DMS53 (cell line): ENCODE results near the gene AVL9.
"Not testable (repeated sequence)": the region's sequence is repeated elsewhere in the genome, so short reads cannot be mapped to it uniquely, and the experiment has no call there.

Experiments
- DNase-seq: peaks from one replicate; lab custom pipeline; 2025; lab: John Stamatoyannopoulos, UW

AVL9 gene

GRCh38 chr7:32495298-32496051, at the start of gene AVL9:
AVL9 (plus strand) TSS chr7:32495489; CDS start chr7:32495710, 221 bp downstream.
- DNase-seq, result peak; percentile 100

GRCh38 chr7:32447218-32447617, 48.1 kb upstream of the AVL9 start:
- no peak for DNase-seq

GRCh38 chr7:32453341-32454011, 41.8 kb upstream of the AVL9 start:
- DNase-seq, result peak; percentile 79

GRCh38 chr7:32458025-32458424, 37.3 kb upstream of the AVL9 start:
- DNase-seq, result no peak

GRCh38 chr7:32459788-32460187, 35.5 kb upstream of the AVL9 start:
- DNase-seq, result no peak

GRCh38 chr7:32461484-32461883, 33.8 kb upstream of the AVL9 start:
- peak; percentile 36 for DNase-seq

GRCh38 chr7:32462451-32462850, 32.8 kb upstream of the AVL9 start:
- DNase-seq, result no peak

GRCh38 chr7:32462977-32463376, 32.3 kb upstream of the AVL9 start:
- no peak for DNase-seq

GRCh38 chr7:32464641-32465416, 30.5 kb upstream of the AVL9 start:
- DNase-seq, result peak; percentile 34

- not testable (repeated sequence) for DNase-seq
Measured at GRCh38 chr7:32470004-32470403, 25.3 kb upstream of the AVL9 start.

GRCh38 chr7:32470871-32471270, 24.4 kb upstream of the AVL9 start:
- DNase-seq, result no peak

- DNase-seq, result no peak
Measured at GRCh38 chr7:32472015-32472414, 23.3 kb upstream of the AVL9 start.

- no peak for DNase-seq
Measured at GRCh38 chr7:32474008-32474407, 21.3 kb upstream of the AVL9 start.

GRCh38 chr7:32476816-32477648, 18.3 kb upstream of the AVL9 start:
- DNase-seq, result no peak

GRCh38 chr7:32477649-32477980, 17.7 kb upstream of the AVL9 start:
- DNase-seq, result no peak

- DNase-seq, result peak; percentile 82
Measured at GRCh38 chr7:32479574-32480200, 15.6 kb upstream of the AVL9 start.

- DNase-seq, result no peak
Measured at GRCh38 chr7:32481176-32481575, 14.1 kb upstream of the AVL9 start.

GRCh38 chr7:32481921-32482320, 13.4 kb upstream of the AVL9 start:
- DNase-seq, result no peak

- no peak for DNase-seq
Measured at GRCh38 chr7:32489788-32490126, 5.5 kb upstream of the AVL9 start.

GRCh38 chr7:32490127-32490796, 5.0 kb upstream of the AVL9 start, which contains the start of gene LSM5:
LSM5 (minus strand) TSS chr7:32490380; CDS start chr7:32490365, 15 bp downstream.
- DNase-seq, result peak; percentile 99

- no peak for DNase-seq
Measured at GRCh38 chr7:32494946-32495297, 367 bp upstream of the AVL9 start.
